DND-41 (cell line): ENCODE results near the gene BBS9.

Experiments
- ATAC-seq: fragments of 200-7000 bp; cut with Tn5 transposase; 3 replicates; pipeline ENCODE4 v1.9.1; 2021; ENCODE audit warnings: low read depth; ENCODE audit not compliant: insufficient read depth
- DNase-seq: peaks from one replicate; pipeline ENCODE4 v3.0.0-alpha.2; 2020
- H2AFZ ChIP-seq: 2 replicates; pipeline ENCODE4 v1.6.0; 2012; ENCODE audit warnings: low read depth, low read length
- H3K27ac ChIP-seq: 2 replicates; pipeline ENCODE4 v1.5.1; 2012; ENCODE audit warnings: low read length, inconsistent platforms
- H3K27me3 ChIP-seq: fragments of 200-600 bp; sonication (generic); 2 replicates; pipeline ENCODE4 v1.6.0; 2012; ENCODE audit warnings: low read length, mild to moderate bottlenecking, inconsistent platforms; ENCODE audit not compliant: insufficient read depth, poor library complexity
- H3K36me3 ChIP-seq: 2 replicates; pipeline ENCODE4 v1.5.1; 2012; ENCODE audit warnings: low read length, inconsistent platforms; ENCODE audit not compliant: insufficient read depth
- H3K4me1 ChIP-seq: 2 replicates; pipeline ENCODE4 v1.5.1; 2012; ENCODE audit warnings: mild to moderate bottlenecking, low read length; ENCODE audit not compliant: insufficient read depth
- H3K4me2 ChIP-seq: 2 replicates; pipeline ENCODE4 v1.6.0; 2012; ENCODE audit warnings: mild to moderate bottlenecking, moderate library complexity, low read length, inconsistent platforms; ENCODE audit not compliant: insufficient read depth
- H3K4me3 ChIP-seq, 2 experiments: fragments of 200-600 bp in 1 of 2; shearing (Covaris generic) in 1 of 2; 2 replicates each; pipeline ENCODE4 v1.5.1; 2012 to 2016; ENCODE audit warnings: inconsistent platforms in 2 of 2, low read length in 2 of 2, mild to moderate bottlenecking in 2 of 2, low read depth in 1 of 2, moderate library complexity in 1 of 2
- H3K79me2 ChIP-seq: 2 replicates; pipeline ENCODE4 v1.6.0; 2012; ENCODE audit warnings: low read length, inconsistent platforms; ENCODE audit not compliant: insufficient read depth
- H3K9ac ChIP-seq: 2 replicates; pipeline ENCODE4 v1.6.0; 2012; ENCODE audit warnings: low read depth, mild to moderate bottlenecking, inconsistent platforms, low read length, moderate library complexity
- H3K9me3 ChIP-seq: 2 replicates; pipeline ENCODE4 v1.5.1; 2012; ENCODE audit warnings: low read length, moderate library complexity, mild to moderate bottlenecking, inconsistent platforms; ENCODE audit not compliant: insufficient read depth, severe bottlenecking
- H4K20me1 ChIP-seq: 2 replicates; pipeline ENCODE4 v1.6.0; 2012; ENCODE audit warnings: low read length; ENCODE audit not compliant: insufficient read depth
- EZH2 ChIP-seq: IDR thresholded peaks from 3 replicates; pipeline ENCODE4 v1.6.1; 2012; ENCODE audit warnings: borderline replicate concordance, low read depth, mild to moderate bottlenecking, moderate library complexity, low read length, inconsistent platforms; ENCODE audit not compliant: severe bottlenecking
- TF ChIP-seq, protein P1 (sequence below): IDR thresholded peaks from 2 replicates; pipeline ENCODE4 v1.5.1; 2012; ENCODE audit warnings: borderline replicate concordance, low read length, moderate library complexity, mild to moderate bottlenecking; ENCODE audit not compliant: poor library complexity, severe bottlenecking; ENCODE audit errors: extremely low read depth

The BBS9 gene

DNA sequence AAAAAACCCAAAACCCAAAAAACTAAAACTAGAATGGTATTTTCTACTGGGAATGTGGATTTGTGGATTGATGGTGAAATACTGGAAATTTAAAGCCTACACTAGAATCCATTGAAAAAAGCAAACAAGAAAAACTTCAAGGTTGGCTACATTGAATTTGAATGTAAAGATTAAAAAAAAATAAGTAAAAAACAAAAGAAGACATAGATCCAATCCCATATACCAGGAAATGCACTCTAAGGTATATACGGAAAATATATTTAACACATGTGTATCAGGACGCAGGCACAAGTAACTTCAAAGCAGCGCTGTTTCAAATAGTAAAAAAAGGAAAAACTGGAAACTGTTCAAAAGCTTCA is 754 bp upstream of the BBS9 start:
- Histone ChIP-seq H3K9me3 (no peaks in the 10 kb centered on the region), H3K27me3 (no peaks in the 10 kb centered on the region), H2AFZ (peak overlapping the region; percentile 100), H3K27ac (peak overlapping the region; percentile 80), H3K4me3 (peak overlapping the region; percentile 82 to 87), H3K4me1 (peaks cover 28% of the 10 kb centered on the region), H3K36me3 (no peaks in the 10 kb centered on the region), H3K9ac (peak overlapping the region; percentile 62), H4K20me1 (no peaks in the 10 kb centered on the region), H3K4me2 (peak overlapping the region; percentile 88), H3K79me2 (no peaks in the 10 kb centered on the region)
- TF ChIP-seq EZH2: no peak
- TF ChIP-seq, protein P1, sequence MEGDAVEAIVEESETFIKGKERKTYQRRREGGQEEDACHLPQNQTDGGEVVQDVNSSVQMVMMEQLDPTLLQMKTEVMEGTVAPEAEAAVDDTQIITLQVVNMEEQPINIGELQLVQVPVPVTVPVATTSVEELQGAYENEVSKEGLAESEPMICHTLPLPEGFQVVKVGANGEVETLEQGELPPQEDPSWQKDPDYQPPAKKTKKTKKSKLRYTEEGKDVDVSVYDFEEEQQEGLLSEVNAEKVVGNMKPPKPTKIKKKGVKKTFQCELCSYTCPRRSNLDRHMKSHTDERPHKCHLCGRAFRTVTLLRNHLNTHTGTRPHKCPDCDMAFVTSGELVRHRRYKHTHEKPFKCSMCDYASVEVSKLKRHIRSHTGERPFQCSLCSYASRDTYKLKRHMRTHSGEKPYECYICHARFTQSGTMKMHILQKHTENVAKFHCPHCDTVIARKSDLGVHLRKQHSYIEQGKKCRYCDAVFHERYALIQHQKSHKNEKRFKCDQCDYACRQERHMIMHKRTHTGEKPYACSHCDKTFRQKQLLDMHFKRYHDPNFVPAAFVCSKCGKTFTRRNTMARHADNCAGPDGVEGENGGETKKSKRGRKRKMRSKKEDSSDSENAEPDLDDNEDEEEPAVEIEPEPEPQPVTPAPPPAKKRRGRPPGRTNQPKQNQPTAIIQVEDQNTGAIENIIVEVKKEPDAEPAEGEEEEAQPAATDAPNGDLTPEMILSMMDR: no peak
- DNase-seq: no peak
- no peak for ATAC-seq

DNA sequence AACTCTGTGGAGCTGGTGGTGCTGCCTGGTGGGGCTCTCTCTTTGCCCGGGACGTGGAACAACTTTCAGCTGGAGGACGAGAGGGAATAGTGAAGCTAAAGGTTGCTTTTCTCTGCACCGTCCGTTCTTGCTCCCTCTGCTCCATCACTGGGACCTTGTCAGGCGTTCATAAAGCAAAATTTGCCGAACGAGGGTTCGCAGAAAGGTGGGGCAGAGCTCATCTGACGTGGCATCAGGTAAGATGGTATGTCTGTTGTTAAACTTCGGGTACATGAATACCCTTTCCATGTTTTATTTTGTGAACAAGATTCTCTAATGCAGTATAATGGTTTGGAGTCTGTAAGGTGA is 416 bp downstream of the BBS9 start:
- Histone ChIP-seq H3K9me3 (no peaks in the 10 kb centered on the region), H3K79me2 (no peaks in the 10 kb centered on the region), H3K9ac (peak overlapping the region; percentile 62), H2AFZ (peak overlapping the region; percentile 100), H3K36me3 (no peaks in the 10 kb centered on the region), H3K4me2 (peak overlapping the region; percentile 88), H3K4me3 (peak overlapping the region; percentile 82 to 87), H3K27ac (peak overlapping the region; percentile 80; the same call in 1 of the 2 replicates), H3K27me3 (no peaks in the 10 kb centered on the region), H3K4me1 (peaks cover 28% of the 10 kb centered on the region), H4K20me1 (no peaks in the 10 kb centered on the region)
- DNase-seq: no peak
- ATAC-seq: no peak
- TF ChIP-seq, protein P1: no peak
- TF ChIP-seq EZH2: no peak

DNA sequence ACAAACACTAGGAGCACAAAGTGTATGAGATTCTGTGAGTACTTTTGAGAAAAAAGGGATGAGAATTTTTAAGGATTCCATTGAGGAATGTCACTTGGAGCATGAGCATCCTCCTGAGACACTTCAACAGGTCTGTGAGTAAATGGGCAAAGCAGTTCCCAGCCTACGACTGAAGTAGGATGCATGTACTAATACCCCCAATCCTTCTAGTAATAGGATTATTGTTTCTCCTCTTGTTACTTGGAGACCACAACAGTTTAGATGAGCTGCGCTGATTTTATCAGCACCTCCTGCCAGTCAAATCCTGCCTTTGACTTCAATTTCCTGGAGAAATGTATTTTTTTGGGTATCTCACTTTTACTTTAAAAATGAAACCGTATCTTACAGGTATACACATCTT is 820 bp downstream of the BBS9 start:
- Histone ChIP-seq H3K27ac (peak overlapping the region; percentile 80; the same call in 1 of the 2 replicates), H4K20me1 (no peaks in the 10 kb centered on the region), H3K9me3 (no peaks in the 10 kb centered on the region), H3K9ac (peak overlapping the region; percentile 62), H2AFZ (peak overlapping the region; percentile 100), H3K4me1 (peaks cover 28% of the 10 kb centered on the region), H3K27me3 (no peaks in the 10 kb centered on the region), H3K36me3 (no peaks in the 10 kb centered on the region), H3K4me2 (peak overlapping the region; percentile 88), H3K4me3 (peak overlapping the region; percentile 82 to 87), H3K79me2 (no peaks in the 10 kb centered on the region)
- ATAC-seq: no peak
- TF ChIP-seq, protein P1: no peak
- TF ChIP-seq EZH2: no peak
- no peak for DNase-seq

DNA sequence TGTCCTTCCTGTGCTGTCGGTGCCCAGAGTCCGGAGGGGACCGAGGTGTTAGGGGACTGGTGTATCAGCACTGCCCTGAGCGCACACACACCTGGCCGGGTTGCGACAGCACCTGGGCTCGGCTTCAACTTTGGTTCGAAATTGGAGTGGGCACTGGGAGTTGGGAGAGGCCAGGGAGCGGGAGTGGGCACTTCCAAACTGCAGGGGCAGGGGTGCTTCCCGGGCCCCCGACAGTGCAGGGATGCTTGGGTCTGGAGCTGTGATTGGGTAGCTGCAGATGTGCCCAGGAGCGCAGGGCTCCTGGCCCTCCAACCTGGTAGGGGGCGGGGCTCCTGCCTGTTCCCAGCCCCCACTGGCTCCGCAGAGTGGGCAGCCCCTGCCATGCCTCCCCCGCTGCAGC is 7.7 kb downstream of the BBS9 start:
- H4K20me1 ChIP-seq: no peaks in the 10 kb centered on the region
- H3K4me2 ChIP-seq: no peak overlapping the region
- no peak overlapping the region for H3K9ac ChIP-seq
- no peaks in the 10 kb centered on the region for H3K79me2 ChIP-seq
- H3K9me3 ChIP-seq: no peaks in the 10 kb centered on the region
- ATAC-seq: no peak
- H3K4me3 ChIP-seq: no peak overlapping the region
- H3K27ac ChIP-seq: no peak overlapping the region
- no peak for TF ChIP-seq EZH2
- TF ChIP-seq, protein P1: no peak
- H3K27me3 ChIP-seq: no peaks in the 10 kb centered on the region
- H3K36me3 ChIP-seq: no peaks in the 10 kb centered on the region
- H3K4me1 ChIP-seq: no peaks in the 10 kb centered on the region
- DNase-seq: no peak
- H2AFZ ChIP-seq: no peak overlapping the region
